Endothelial cell of hepatic sinusoid (primary cell): ENCODE results near the gene HPS3.
"Not testable (repeated sequence)": the region's sequence is repeated elsewhere in the genome, so short reads cannot be mapped to it uniquely, and the experiment has no call there.

Experiments
- in situ Hi-C: cut with HindIII; loops from 2 replicates; pipeline ENCODE4 v1.10.0; 2017; ENCODE audit warnings: low sequenced_read_pairs

Gene HPS3

GRCh38 chr3:149129326-149130205 is at the start of gene HPS3:
TSS of gene HPS3 (plus strand) at chr3:149129638. CDS start at chr3:149129724, 86 bp downstream.
- in situ Hi-C loops: no loop called here

GRCh38 chr3:149080011-149080698 is 49.3 kb upstream of the HPS3 start:
- in situ Hi-C loops: no loop called here

- in situ Hi-C loops: no loop called here
Measured at GRCh38 chr3:149080699-149081091, 48.7 kb upstream of the HPS3 start.

- in situ Hi-C loops: no loop called here
Measured at GRCh38 chr3:149081772-149082171, 47.7 kb upstream of the HPS3 start.

GRCh38 chr3:149085828-149086231 is 43.6 kb upstream of the HPS3 start:
- in situ Hi-C loops: no loop called here

GRCh38 chr3:149086232-149086988 is 43.0 kb upstream of the HPS3 start, which contains the start of gene HLTF:
TSS of gene HLTF (minus strand) at chr3:149086533. CDS start at chr3:149086336, 197 bp downstream.
- in situ Hi-C loops: no loop called here

- in situ Hi-C loops: no loop called here
Measured at GRCh38 chr3:149087208-149087607, 42.2 kb upstream of the HPS3 start.

- in situ Hi-C loops: no loop called here
Measured at GRCh38 chr3:149089395-149089794, 40.0 kb upstream of the HPS3 start.

GRCh38 chr3:149090461-149090860 is 39.0 kb upstream of the HPS3 start:
- in situ Hi-C loops: no loop called here

- in situ Hi-C loops: no loop called here
Measured at GRCh38 chr3:149090907-149091306, 38.5 kb upstream of the HPS3 start.

- in situ Hi-C loops: no loop called here
Measured at GRCh38 chr3:149091983-149092382, 37.5 kb upstream of the HPS3 start.

GRCh38 chr3:149095487-149095886 is 34.0 kb upstream of the HPS3 start:
- in situ Hi-C loops: no loop called here

- in situ Hi-C loops: not testable (repeated sequence)
Measured at GRCh38 chr3:149097987-149098386, 31.5 kb upstream of the HPS3 start.

- in situ Hi-C loops: no loop called here
Measured at GRCh38 chr3:149101154-149101553, 28.3 kb upstream of the HPS3 start.

GRCh38 chr3:149101641-149102040 is 27.8 kb upstream of the HPS3 start:
- in situ Hi-C loops: no loop called here

- in situ Hi-C loops: no loop called here
Measured at GRCh38 chr3:149104484-149104883, 25.0 kb upstream of the HPS3 start.

- in situ Hi-C loops: no loop called here
Measured at GRCh38 chr3:149114458-149114857, 15.0 kb upstream of the HPS3 start.

- in situ Hi-C loops: no loop called here
Measured at GRCh38 chr3:149115114-149115513, 14.3 kb upstream of the HPS3 start.

- in situ Hi-C loops: no loop called here
Measured at GRCh38 chr3:149118724-149119123, 10.7 kb upstream of the HPS3 start.

- in situ Hi-C loops: no loop called here
Measured at GRCh38 chr3:149119466-149119865, 10.0 kb upstream of the HPS3 start.
